ENCODE data around the gene THOC6. TPM values are rescaled to one million over a fixed set of nuclear protein-coding genes. Genes with fewer than 3 reads are reported as not detected.

Gene THOC6
- total and polyA plus RNA-seq, 2 experiments from 2014 or later: 35.6 to 79.4 TPM

- Histone ChIP-seq H2AFZ (no peak overlapping the region), H3K9me3 (ENCODE audit: low read depth) (no peaks in the 10 kb centered on the region), H3K4me3 (no peak overlapping the region), H3K4me1 (ENCODE audit: insufficient read depth) (peaks cover 12% of the 10 kb centered on the region), H3K36me3 (replicated peaks; ENCODE audit: insufficient read depth, low read depth) (no peaks in the 10 kb centered on the region), H3K27ac (no peak overlapping the region), H3K79me2 (no peaks in the 10 kb centered on the region), H4K20me1 (ENCODE audit: insufficient read depth, poor library complexity, severe bottlenecking) (no peaks in the 10 kb centered on the region), H3K27me3 (no peaks in the 10 kb centered on the region), H3K4me2 (no peak overlapping the region), H3K9me2 (replicated peaks; ENCODE audit: insufficient read depth) (no peaks in the 10 kb centered on the region)
- 92% methylated on average over 15 of the region's 15 CpGs for WGBS (ENCODE audit: low lambda C conversion rate, missing lambda C conversion rate)
- no peak for DNase-seq (ENCODE audit: low spot score)
- TF ChIP-seq EZH2phosphoT487 (IDR thresholded peaks at IDR 0.05; ENCODE audit: low read depth, severe bottlenecking, unreplicated experiment) (no peak), EZH2 (IDR thresholded peaks at IDR 0.05; ENCODE audit: borderline replicate concordance) (no peak), CTCF (IDR thresholded peaks at IDR 0.05; ENCODE audit: poor library complexity) (no peak)
Observed at GRCh38 chr16:2985893-2986355, 37.9 kb upstream of the THOC6 start.

DNA sequence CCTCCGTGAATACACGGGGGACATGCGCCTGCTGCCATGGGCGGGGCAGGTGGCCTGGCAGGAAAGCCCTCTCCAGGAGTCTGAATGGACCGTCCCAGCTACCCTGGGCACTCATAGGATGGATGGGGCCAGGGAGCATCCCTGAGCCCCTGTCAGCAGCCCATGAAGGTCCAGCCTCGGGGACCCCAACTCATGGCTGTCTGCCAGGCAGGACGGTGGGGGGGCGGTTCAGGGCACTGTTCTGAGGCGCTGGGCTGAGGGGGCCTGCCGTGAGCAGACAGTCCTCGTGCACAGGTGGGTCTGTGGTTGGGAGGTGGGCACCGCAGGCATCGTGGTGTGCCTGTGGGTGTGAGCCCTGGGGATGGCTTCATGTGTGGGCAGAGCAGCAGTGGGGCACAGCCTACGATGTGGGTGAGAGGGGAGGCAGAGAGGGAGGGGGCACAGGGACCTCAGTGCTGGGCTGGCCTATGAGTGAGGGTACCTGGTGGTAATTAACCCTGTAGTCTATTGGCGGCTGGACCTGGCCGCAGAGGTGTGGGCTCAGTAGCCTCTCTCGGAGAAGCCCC lies 37.1 kb upstream of the THOC6 start:
- no peak for DNase-seq (ENCODE audit: low spot score)
- H3K9me3 ChIP-seq (ENCODE audit: low read depth): no peaks in the 10 kb centered on the region
- H3K27ac ChIP-seq: no peak overlapping the region
- H3K4me3 ChIP-seq: no peak overlapping the region
- H2AFZ ChIP-seq: no peak overlapping the region
- H3K4me2 ChIP-seq: no peak overlapping the region
- no peak for TF ChIP-seq EZH2 (IDR thresholded peaks at IDR 0.05; ENCODE audit: borderline replicate concordance)
- TF ChIP-seq CTCF (IDR thresholded peaks at IDR 0.05; ENCODE audit: poor library complexity): no peak
- TF ChIP-seq EZH2phosphoT487 (IDR thresholded peaks at IDR 0.05; ENCODE audit: low read depth, severe bottlenecking, unreplicated experiment): no peak
- H3K27me3 ChIP-seq: no peaks in the 10 kb centered on the region
- H3K79me2 ChIP-seq: no peaks in the 10 kb centered on the region
- peaks cover 6% of the 10 kb centered on the region for H3K4me1 ChIP-seq (ENCODE audit: insufficient read depth)
- no peaks in the 10 kb centered on the region for H3K36me3 ChIP-seq (replicated peaks; ENCODE audit: insufficient read depth, low read depth)
- no peaks in the 10 kb centered on the region for H3K9me2 ChIP-seq (replicated peaks; ENCODE audit: insufficient read depth)
- WGBS (ENCODE audit: low lambda C conversion rate, missing lambda C conversion rate): 92% methylated on average over 17 of the region's 17 CpGs
- H4K20me1 ChIP-seq (ENCODE audit: insufficient read depth, poor library complexity, severe bottlenecking): no peaks in the 10 kb centered on the region

DNA sequence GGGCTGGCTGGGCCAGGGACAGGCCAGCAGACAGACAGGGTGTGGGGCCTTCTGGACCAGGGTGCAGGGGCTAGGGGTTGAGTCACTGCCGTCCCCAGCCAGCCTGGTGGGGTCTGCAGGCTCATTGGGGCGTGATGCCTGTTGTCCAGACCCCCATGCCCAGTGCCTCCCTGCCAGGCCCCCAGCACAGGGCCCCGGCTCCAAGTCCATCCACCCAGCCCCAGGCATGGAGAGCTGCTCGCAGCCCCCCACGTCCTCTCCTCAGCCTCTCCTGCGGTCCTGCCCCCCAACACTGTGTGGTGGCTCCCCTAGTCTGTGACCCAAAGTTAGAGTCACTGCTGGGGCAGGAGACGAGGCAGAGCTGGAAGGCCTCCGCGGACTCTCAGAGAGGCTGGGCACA lies 36.5 kb upstream of the THOC6 start:
- Histone ChIP-seq H2AFZ (no peak overlapping the region), H3K27ac (no peak overlapping the region), H3K79me2 (no peaks in the 10 kb centered on the region), H4K20me1 (ENCODE audit: insufficient read depth, poor library complexity, severe bottlenecking) (no peaks in the 10 kb centered on the region), H3K9me3 (ENCODE audit: low read depth) (no peaks in the 10 kb centered on the region), H3K9me2 (replicated peaks; ENCODE audit: insufficient read depth) (no peaks in the 10 kb centered on the region), H3K27me3 (no peaks in the 10 kb centered on the region), H3K4me3 (no peak overlapping the region), H3K4me1 (ENCODE audit: insufficient read depth) (peaks cover 6% of the 10 kb centered on the region), H3K4me2 (no peak overlapping the region), H3K36me3 (replicated peaks; ENCODE audit: insufficient read depth, low read depth) (no peaks in the 10 kb centered on the region)
- TF ChIP-seq CTCF (IDR thresholded peaks at IDR 0.05; ENCODE audit: poor library complexity) (no peak), EZH2 (IDR thresholded peaks at IDR 0.05; ENCODE audit: borderline replicate concordance) (no peak), EZH2phosphoT487 (IDR thresholded peaks at IDR 0.05; ENCODE audit: low read depth, severe bottlenecking, unreplicated experiment) (no peak)
- DNase-seq (ENCODE audit: low spot score): no peak
- WGBS (ENCODE audit: low lambda C conversion rate, missing lambda C conversion rate): 81% methylated on average over 9 of the region's 9 CpGs

All from hepatocyte (in vitro differentiated cells).